Left ventricle myocardium inferior (tissue), 1 donor: ENCODE measurements around the gene ERCC8. TPM values are rescaled to one million over a fixed set of nuclear protein-coding genes. Genes with fewer than 3 reads are reported as not detected.

Experiments used
- DNase-seq: peaks from one replicate; pipeline ENCODE4 v3.0.0-alpha.2; 2020
- H3K27ac ChIP-seq: fragments of 200-600 bp; replicated peaks from 2 replicates; pipeline ENCODE4 v1.8.0; 2021
- H3K27me3 ChIP-seq: fragments of 200-600 bp; 2 replicates; pipeline ENCODE4 v1.8.0; 2021; ENCODE audit warnings: low read depth
- H3K36me3 ChIP-seq: fragments of 200-600 bp; 2 replicates; pipeline ENCODE4 v1.8.0; 2021
- H3K4me1 ChIP-seq: fragments of 200-600 bp; 2 replicates; pipeline ENCODE4 v1.8.0; 2021
- H3K4me3 ChIP-seq: fragments of 200-600 bp; 2 replicates; pipeline ENCODE4 v1.8.0; 2021; ENCODE audit warnings: mild to moderate bottlenecking, moderate library complexity
- H3K9me3 ChIP-seq: fragments of 200-600 bp; replicated peaks from 2 replicates; pipeline ENCODE4 v1.8.0; 2021
- intact Hi-C: fragments of 100-400 bp; cut with micrococcal nuclease; formaldehyde crosslinking; loops from one replicate; pipeline ENCODE4 v1.11.0; 2022
- total RNA-seq: library from RNA; stranded (reverse); fragmentation: NEBNext Ultra II Directional; extraction: Animal tissue kit (Norgen Biotek cat#: 25700); gene quantifications from one replicate; pipeline ENCODE4 v1.2.1, GENCODE V29; 2021
- TF ChIP-seq, protein P1 (sequence below): fragments of 200-600 bp; IDR thresholded peaks from 2 replicates; pipeline ENCODE4 v1.8.0; 2021; ENCODE audit warnings: antibody characterized with exemption, mild to moderate bottlenecking, borderline replicate concordance
- donor health status: DM: no; HTN: yes; CAD: no; lungs with severe emphysema.

Gene ERCC8
- total RNA-seq, 1 donor from 2014 or later, result 5.9 TPM

DNA sequence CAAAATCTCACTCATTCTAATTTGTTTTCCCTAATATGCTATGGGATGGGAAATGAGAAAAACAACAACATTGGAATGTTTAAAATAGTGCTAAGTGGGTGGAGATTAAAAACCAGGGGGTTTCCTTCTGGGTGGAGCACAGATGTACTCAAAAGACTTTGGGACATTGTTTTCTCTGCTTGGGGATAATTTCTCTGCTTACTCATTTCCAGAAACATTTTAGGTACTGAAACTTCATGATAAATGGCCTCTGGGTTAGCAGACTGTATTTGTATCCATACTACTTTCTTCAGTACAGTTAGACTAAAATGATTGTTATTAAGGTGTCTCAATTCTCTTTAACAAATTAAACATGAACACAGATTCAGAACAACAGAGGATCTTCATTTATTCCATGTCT is 118.2 kb downstream of the ERCC8 start:
- intact Hi-C loops, result no loop called here
- Histone ChIP-seq H3K36me3 (no peaks in the 10 kb centered on the region), H3K9me3 (no peaks in the 10 kb centered on the region), H3K27ac (no peak overlapping the region), H3K4me3 (no peak overlapping the region), H3K27me3 (no peaks in the 10 kb centered on the region), H3K4me1 (no peaks in the 10 kb centered on the region)
- TF ChIP-seq, protein P1, sequence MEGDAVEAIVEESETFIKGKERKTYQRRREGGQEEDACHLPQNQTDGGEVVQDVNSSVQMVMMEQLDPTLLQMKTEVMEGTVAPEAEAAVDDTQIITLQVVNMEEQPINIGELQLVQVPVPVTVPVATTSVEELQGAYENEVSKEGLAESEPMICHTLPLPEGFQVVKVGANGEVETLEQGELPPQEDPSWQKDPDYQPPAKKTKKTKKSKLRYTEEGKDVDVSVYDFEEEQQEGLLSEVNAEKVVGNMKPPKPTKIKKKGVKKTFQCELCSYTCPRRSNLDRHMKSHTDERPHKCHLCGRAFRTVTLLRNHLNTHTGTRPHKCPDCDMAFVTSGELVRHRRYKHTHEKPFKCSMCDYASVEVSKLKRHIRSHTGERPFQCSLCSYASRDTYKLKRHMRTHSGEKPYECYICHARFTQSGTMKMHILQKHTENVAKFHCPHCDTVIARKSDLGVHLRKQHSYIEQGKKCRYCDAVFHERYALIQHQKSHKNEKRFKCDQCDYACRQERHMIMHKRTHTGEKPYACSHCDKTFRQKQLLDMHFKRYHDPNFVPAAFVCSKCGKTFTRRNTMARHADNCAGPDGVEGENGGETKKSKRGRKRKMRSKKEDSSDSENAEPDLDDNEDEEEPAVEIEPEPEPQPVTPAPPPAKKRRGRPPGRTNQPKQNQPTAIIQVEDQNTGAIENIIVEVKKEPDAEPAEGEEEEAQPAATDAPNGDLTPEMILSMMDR, result no peak
- DNase-seq, result no peak

Other genes with a start within 250 kb of the ERCC8 start
- 0.30 TPM for gene DEPDC1B, start 244.9 kb downstream of the ERCC8 start, total RNA-seq
- 0.19 TPM for gene ELOVL7, start 100.8 kb downstream of the ERCC8 start, total RNA-seq
- 37.6 TPM for gene NDUFAF2, start 135 bp upstream of the ERCC8 start, total RNA-seq
- gene SMIM15, start 217.4 kb upstream of the ERCC8 start, total RNA-seq, result 23.3 TPM